ENCODE data around the gene HOXA3. TPM values are rescaled to one million over a fixed set of nuclear protein-coding genes. Genes with fewer than 3 reads are reported as not detected.

Gene HOXA3
- total and polyA plus RNA-seq, 7 donors, result 3.9 to 20.8 (median 10.3) TPM

DNA sequence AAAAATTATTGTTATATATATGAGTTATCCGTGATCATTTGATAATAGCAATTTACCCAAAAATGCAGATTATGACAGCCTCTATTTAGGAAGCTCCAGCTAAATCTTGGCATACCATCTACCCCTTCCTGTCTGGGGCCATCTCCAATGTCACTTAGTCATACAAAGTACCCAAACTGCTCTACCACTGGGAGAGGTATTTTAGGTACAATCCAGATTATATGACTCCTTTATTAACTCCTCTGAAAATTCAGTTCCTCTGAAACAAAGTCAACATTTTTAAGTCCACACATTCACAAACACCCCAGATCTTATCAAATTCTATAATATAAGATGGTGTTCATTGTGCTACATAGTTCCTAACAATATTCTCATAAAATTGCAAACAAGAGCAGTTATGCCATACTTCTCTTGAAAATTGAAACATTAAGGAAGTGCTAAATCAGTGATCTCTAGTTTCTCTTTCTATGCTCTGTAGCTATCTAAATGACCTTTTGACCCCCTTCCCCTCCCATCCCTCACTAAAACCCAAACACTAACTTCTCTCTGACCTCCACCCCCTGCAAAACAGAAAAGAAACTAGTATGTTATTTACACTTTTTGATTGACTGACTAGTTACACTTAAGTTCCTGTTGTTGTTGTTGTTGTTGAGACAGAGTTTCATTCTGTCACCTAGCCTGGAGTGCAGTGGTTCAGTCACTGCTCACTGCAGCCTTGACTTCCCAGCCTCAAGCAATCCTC, 73.0 kb downstream of the HOXA3 start:
- H3K9me3 ChIP-seq, result no peaks in the 10 kb centered on the region
- no peak overlapping the region for H3K4me3 ChIP-seq
- no peaks in the 10 kb centered on the region for H3K27me3 ChIP-seq
- TF ChIP-seq EP300 (IDR thresholded peaks at IDR 0.05), result no peak
- TF ChIP-seq POLR2AphosphoS5 (IDR thresholded peaks at IDR 0.05), result no peak
- TF ChIP-seq POLR2A (IDR thresholded peaks at IDR 0.05), result no peak
- TF ChIP-seq, protein P1, sequence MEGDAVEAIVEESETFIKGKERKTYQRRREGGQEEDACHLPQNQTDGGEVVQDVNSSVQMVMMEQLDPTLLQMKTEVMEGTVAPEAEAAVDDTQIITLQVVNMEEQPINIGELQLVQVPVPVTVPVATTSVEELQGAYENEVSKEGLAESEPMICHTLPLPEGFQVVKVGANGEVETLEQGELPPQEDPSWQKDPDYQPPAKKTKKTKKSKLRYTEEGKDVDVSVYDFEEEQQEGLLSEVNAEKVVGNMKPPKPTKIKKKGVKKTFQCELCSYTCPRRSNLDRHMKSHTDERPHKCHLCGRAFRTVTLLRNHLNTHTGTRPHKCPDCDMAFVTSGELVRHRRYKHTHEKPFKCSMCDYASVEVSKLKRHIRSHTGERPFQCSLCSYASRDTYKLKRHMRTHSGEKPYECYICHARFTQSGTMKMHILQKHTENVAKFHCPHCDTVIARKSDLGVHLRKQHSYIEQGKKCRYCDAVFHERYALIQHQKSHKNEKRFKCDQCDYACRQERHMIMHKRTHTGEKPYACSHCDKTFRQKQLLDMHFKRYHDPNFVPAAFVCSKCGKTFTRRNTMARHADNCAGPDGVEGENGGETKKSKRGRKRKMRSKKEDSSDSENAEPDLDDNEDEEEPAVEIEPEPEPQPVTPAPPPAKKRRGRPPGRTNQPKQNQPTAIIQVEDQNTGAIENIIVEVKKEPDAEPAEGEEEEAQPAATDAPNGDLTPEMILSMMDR (IDR thresholded peaks at IDR 0.05), result no peak
- 85 to 95% methylated on average over 1 of the region's 1 CpG for WGBS, 2 donors
- H3K36me3 ChIP-seq, result no peaks in the 10 kb centered on the region
- no peak overlapping the region for H3K27ac ChIP-seq
- DNase-seq, result no peak
- H3K4me1 ChIP-seq, result no peaks in the 10 kb centered on the region
- intact Hi-C loops (cut with DNase I), result no loop called here

DNA sequence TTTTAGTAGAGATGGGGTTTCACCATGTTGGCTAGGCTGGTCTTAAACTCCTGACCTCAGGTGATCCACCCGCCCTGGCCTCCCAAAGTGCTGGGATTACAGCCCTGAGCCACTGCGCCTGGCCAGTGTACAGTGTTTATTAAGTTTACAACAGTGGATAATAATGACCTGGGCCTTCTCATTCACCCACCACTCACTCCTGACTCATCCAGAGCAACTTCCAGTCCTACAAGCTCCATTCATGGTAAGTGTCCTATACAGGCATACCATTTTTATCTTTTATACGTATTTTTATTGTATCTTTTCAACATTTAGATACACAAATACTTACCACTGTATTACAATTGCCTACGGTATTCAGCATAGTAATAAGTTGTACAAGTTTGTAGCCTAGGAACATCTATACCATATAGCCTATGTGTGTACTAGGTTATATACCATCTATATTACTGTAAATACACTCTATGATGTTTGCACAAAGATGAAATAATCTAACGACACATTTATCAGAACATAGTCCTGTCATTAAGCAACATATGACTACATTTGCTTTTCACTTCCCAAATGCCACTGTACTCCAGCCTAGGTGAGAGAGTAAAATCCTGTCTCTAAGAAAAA, 73.7 kb downstream of the HOXA3 start:
- no peak for TF ChIP-seq EP300 (IDR thresholded peaks at IDR 0.05)
- TF ChIP-seq POLR2AphosphoS5 (IDR thresholded peaks at IDR 0.05), result no peak
- no peak for TF ChIP-seq POLR2A (IDR thresholded peaks at IDR 0.05)
- TF ChIP-seq, protein P1 (IDR thresholded peaks at IDR 0.05), result no peak
- 51 to 81% methylated on average over 5 of the region's 5 CpGs for WGBS, 2 donors
- intact Hi-C loops (cut with DNase I), result no loop called here

DNA sequence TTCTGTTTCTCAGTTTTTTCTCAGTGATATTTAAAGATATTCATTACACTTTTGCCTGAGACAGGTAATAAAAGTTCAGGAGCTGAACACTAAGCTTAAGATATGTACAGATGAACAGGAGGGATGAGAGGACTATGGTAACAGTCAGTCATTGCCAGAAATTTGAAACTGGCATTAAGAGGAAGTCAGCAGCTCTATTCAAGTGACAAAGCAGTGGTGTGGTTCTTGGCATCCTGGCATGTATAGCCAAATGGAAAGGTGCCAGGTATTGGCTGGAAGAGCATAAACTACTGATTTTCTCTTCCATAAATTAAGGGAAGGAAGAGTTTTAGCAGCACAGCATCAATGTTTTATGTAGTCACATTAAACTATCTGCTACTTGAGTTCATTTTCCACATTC, 79.3 kb downstream of the HOXA3 start:
- Histone ChIP-seq H3K27me3 (no peaks in the 10 kb centered on the region), H3K4me3 (no peak overlapping the region), H3K9me3 (no peaks in the 10 kb centered on the region), H3K36me3 (no peaks in the 10 kb centered on the region), H3K4me1 (no peaks in the 10 kb centered on the region), H3K27ac (no peak overlapping the region)
- no peak for TF ChIP-seq POLR2A (IDR thresholded peaks at IDR 0.05)
- intact Hi-C loops (cut with DNase I), result no loop called here
- no peak for DNase-seq

More for the DNA sequence above, 73.7 kb downstream of the HOXA3 start:
- Histone ChIP-seq H3K4me1 (no peaks in the 10 kb centered on the region), H3K36me3 (no peaks in the 10 kb centered on the region), H3K27me3 (no peaks in the 10 kb centered on the region), H3K27ac (no peak overlapping the region), H3K4me3 (no peak overlapping the region), H3K9me3 (no peaks in the 10 kb centered on the region)
- DNase-seq, result no peak

DNA sequence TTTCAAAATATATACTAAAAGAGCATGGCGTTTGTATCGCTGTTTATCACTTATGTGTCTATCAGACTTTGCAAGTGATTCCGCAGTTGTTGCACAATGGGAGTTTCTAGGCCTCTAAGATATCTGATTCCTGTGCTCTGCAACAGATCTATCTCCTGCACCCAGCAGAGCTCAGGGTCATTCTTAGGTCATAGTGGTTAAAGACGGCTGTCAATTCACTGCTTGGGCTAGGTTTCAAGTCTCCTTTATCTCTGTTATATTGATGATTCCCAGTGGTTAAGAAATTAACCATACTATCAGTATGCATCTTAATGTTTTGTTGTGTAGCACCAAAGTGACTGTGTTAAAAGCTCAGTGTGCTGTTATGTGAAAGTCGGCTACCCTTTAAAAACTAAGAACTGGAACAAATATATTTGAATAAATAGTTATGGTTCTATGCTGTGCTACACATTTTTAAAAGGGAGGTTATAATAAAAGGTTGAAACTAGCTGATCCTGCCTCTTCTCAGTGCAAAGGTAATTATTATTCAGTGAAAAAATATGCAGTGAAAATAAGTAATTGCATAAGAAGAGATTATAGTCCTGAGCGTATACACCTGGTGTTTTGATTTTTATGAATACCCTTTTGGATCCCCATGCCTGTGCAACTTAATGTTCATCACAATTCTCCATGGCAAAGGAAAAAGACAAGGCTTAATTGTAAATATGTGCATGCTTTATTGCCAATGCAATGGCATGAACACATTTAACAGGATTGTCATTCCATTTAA, 80.6 kb downstream of the HOXA3 start:
- no peaks in the 10 kb centered on the region for H3K9me3 ChIP-seq
- H3K27me3 ChIP-seq, result no peaks in the 10 kb centered on the region
- DNase-seq, result no peak
- no peaks in the 10 kb centered on the region for H3K4me1 ChIP-seq
- 82 to 84% methylated on average over 6 of the region's 6 CpGs for WGBS, 2 donors
- H3K4me3 ChIP-seq, result no peak overlapping the region
- TF ChIP-seq EP300 (IDR thresholded peaks at IDR 0.05), result no peak
- no peak for TF ChIP-seq POLR2A (IDR thresholded peaks at IDR 0.05)
- no peak for TF ChIP-seq POLR2AphosphoS5 (IDR thresholded peaks at IDR 0.05)
- TF ChIP-seq, protein P1 (IDR thresholded peaks at IDR 0.05), result no peak
- intact Hi-C loops (cut with DNase I), result no loop called here
- H3K27ac ChIP-seq, result no peak overlapping the region
- H3K36me3 ChIP-seq, result no peaks in the 10 kb centered on the region

DNA sequence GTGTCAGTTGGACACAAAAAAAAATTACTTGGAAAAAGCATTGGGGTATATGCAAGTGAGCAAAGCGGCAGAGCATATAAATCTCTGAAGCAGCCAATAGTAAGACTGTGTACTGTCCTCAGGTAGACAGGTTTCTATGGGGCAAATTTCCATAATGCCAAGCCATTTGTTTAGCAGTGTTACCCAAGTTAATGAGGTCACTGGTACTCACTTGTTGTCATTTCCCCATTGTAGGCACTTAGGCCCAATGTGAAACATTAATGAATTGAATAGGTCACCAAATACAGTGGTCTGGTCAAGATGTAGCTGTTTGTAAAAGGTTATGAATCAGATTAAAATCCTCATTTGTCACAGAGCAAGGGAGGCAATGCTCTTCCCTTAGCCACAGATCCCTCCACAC, 84.1 kb downstream of the HOXA3 start:
- 98 to 99% methylated on average over 1 of the region's 1 CpG for WGBS, 2 donors
- Histone ChIP-seq H3K9me3 (no peaks in the 10 kb centered on the region), H3K4me3 (no peak overlapping the region), H3K27me3 (no peaks in the 10 kb centered on the region), H3K27ac (no peak overlapping the region), H3K36me3 (no peaks in the 10 kb centered on the region), H3K4me1 (no peaks in the 10 kb centered on the region)
- TF ChIP-seq, protein P1 (IDR thresholded peaks at IDR 0.05), result no peak
- TF ChIP-seq POLR2A (IDR thresholded peaks at IDR 0.05), result no peak
- no peak for TF ChIP-seq EP300 (IDR thresholded peaks at IDR 0.05)
- TF ChIP-seq POLR2AphosphoS5 (IDR thresholded peaks at IDR 0.05), result no peak
- DNase-seq, result no peak
- intact Hi-C loops (cut with DNase I), result no loop called here
